Prostate gland (tissue), 2 donors: ENCODE data around the gene FAM174C.

ENCODE experiments used
- CTCF ChIP-seq, 4 experiments: fragments of 200-600 bp in 2 of 4; fragments of 450-650 bp in 2 of 4; sonication (generic) in 2 of 4; IDR thresholded peaks; 1 replicate in 3 of 4; 2 replicates in 1 of 4; pipeline ENCODE4 v1.5.1; 2016 to 2019; ENCODE audit warnings: antibody characterized with exemption in 4 of 4, mild to moderate bottlenecking in 2 of 4, moderate library complexity in 2 of 4
- POLR2A ChIP-seq: fragments of 450-650 bp; IDR thresholded peaks from one replicate; pipeline ENCODE4 v1.6.1; 2016; ENCODE audit warnings: antibody characterized with exemption, mild to moderate bottlenecking

GRCh38 chr19:1324249-1324805 lies 49.0 kb downstream of the FAM174C start:
- TF ChIP-seq CTCF (IDR thresholded peaks at IDR 0.05) (no peak), POLR2A (no peak)
